ENCODE data around the gene ST6GAL1. TPM values are rescaled to one million over a fixed set of nuclear protein-coding genes. Genes with fewer than 3 reads are reported as not detected.

The ST6GAL1 gene
- total RNA-seq, 1 donor from 2014 or later = 5.5 TPM

DNA sequence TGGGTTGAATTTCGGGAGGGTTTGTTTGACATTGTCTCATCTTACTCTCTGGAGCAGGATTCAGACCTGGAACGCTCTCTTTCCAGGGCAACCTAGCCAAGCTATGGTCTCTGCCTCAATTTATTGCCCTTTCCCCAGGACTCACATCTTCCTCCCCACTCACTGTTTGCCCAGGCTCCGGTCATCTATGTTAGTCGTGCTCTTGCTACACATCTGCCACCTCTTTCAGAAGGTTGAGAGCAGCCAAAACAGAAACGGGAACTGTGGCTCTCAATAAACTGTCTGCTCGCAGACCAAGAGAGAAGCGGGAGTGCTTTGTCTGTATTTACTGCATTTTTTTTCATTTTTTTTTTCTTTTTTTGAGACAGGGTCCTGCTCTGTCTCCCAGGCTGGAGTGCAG is 81.6 kb downstream of the ST6GAL1 start:
- Histone ChIP-seq H3K36me3 (ENCODE audit: control insufficient read depth, insufficient read depth, low read length) (no peaks in the 10 kb centered on the region), H3K27me3 (ENCODE audit: control insufficient read depth, insufficient read depth, low read length) (no peaks in the 10 kb centered on the region), H3K4me3 (ENCODE audit: low read depth, low read length) (no peak overlapping the region)
- DNase-seq (ENCODE audit: low read depth) (no peak), FAIRE-seq (no peak)
- TF ChIP-seq, protein P1, sequence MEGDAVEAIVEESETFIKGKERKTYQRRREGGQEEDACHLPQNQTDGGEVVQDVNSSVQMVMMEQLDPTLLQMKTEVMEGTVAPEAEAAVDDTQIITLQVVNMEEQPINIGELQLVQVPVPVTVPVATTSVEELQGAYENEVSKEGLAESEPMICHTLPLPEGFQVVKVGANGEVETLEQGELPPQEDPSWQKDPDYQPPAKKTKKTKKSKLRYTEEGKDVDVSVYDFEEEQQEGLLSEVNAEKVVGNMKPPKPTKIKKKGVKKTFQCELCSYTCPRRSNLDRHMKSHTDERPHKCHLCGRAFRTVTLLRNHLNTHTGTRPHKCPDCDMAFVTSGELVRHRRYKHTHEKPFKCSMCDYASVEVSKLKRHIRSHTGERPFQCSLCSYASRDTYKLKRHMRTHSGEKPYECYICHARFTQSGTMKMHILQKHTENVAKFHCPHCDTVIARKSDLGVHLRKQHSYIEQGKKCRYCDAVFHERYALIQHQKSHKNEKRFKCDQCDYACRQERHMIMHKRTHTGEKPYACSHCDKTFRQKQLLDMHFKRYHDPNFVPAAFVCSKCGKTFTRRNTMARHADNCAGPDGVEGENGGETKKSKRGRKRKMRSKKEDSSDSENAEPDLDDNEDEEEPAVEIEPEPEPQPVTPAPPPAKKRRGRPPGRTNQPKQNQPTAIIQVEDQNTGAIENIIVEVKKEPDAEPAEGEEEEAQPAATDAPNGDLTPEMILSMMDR (IDR thresholded peaks at IDR 0.05; ENCODE audit: insufficient read depth, low read length, severe bottlenecking) = no peak

DNA sequence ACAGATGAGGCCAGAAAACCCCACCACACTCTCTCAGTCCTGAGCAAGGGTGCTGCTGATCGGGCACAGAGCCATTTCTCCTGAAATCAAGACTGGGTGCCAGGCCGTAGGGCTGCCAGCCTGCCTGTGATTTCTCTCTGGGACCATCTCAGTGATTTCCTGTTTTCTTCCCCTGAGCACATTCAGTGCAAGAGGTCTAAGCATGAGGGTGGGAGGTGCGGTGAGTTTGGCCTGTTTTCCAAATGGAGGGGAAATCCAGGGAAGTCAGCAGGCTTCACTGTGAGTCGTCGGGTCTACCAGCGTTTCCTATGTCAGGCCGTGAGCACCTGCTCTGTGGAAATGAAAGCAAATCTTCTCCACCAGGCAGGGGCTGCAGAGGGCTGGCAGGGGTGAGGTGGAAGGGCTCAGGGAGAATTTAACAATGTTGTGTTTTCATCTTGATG is 82.3 kb downstream of the ST6GAL1 start:
- Histone ChIP-seq H3K27me3 (ENCODE audit: control insufficient read depth, insufficient read depth, low read length) (no peaks in the 10 kb centered on the region), H3K4me3 (ENCODE audit: low read depth, low read length) (no peak overlapping the region), H3K36me3 (ENCODE audit: control insufficient read depth, insufficient read depth, low read length) (no peaks in the 10 kb centered on the region)
- TF ChIP-seq, protein P1 (IDR thresholded peaks at IDR 0.05; ENCODE audit: insufficient read depth, low read length, severe bottlenecking) = no peak
- DNase-seq (ENCODE audit: low read depth) (no peak), FAIRE-seq (no peak)

DNA sequence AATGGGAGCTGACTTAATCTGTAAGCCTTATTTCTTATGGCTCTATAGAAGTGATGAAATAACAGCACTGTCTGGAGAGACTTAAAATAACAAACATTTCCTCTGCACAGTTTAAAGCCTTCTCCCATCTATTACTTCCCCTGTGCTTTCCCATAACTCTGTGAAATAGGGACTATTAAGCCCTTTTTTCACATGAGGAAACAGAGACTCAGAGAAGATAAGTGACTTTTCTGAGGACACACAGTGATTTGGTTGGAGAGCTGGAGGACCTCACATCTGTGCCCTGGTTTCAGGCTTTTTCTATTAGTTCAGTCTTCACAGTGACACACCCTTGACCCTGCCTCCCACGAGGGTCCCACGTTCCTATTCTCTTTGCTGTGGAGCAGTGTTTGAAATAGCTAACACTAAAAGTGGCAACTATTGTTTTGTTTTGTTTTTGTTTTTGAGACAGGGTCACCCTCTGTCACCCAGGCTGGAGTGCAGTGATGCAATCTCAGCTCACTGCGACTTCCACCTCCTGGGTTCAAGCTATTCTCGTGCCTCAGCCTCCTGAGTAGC is 82.9 kb downstream of the ST6GAL1 start:
- Histone ChIP-seq H3K4me3 (ENCODE audit: low read depth, low read length) (no peak overlapping the region), H3K36me3 (ENCODE audit: control insufficient read depth, insufficient read depth, low read length) (no peaks in the 10 kb centered on the region), H3K27me3 (ENCODE audit: control insufficient read depth, insufficient read depth, low read length) (no peaks in the 10 kb centered on the region)
- DNase-seq (ENCODE audit: low read depth) (no peak), FAIRE-seq (no peak)
- TF ChIP-seq, protein P1 (IDR thresholded peaks at IDR 0.05; ENCODE audit: insufficient read depth, low read length, severe bottlenecking) = no peak

DNA sequence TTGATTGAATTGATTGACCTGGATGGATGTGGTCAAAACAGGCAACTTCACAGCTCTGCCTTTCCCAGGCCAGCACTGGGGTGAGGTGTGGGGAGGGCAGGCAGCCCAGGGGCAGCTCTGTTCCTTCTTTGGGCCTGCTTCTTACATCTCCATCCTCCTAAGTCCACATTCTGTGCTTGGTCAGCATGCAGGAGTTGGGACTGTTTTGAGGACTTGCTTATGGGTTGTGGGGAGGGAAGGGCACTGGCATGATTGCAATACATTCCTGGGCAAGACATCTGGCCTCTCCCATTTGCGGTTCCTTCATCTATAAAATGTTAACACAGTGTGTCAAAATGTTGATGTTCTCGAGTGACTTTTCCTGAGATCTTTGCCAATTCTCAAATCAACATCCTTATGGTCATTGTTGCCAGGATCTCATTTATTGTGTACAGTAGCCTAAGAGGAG is 84.1 kb downstream of the ST6GAL1 start:
- DNase-seq (ENCODE audit: low read depth) (no peak), FAIRE-seq (no peak)
- Histone ChIP-seq H3K27me3 (ENCODE audit: control insufficient read depth, insufficient read depth, low read length) (no peaks in the 10 kb centered on the region), H3K4me3 (ENCODE audit: low read depth, low read length) (no peak overlapping the region), H3K36me3 (ENCODE audit: control insufficient read depth, insufficient read depth, low read length) (no peaks in the 10 kb centered on the region)
- TF ChIP-seq, protein P1 (IDR thresholded peaks at IDR 0.05; ENCODE audit: insufficient read depth, low read length, severe bottlenecking) = no peak

DNA sequence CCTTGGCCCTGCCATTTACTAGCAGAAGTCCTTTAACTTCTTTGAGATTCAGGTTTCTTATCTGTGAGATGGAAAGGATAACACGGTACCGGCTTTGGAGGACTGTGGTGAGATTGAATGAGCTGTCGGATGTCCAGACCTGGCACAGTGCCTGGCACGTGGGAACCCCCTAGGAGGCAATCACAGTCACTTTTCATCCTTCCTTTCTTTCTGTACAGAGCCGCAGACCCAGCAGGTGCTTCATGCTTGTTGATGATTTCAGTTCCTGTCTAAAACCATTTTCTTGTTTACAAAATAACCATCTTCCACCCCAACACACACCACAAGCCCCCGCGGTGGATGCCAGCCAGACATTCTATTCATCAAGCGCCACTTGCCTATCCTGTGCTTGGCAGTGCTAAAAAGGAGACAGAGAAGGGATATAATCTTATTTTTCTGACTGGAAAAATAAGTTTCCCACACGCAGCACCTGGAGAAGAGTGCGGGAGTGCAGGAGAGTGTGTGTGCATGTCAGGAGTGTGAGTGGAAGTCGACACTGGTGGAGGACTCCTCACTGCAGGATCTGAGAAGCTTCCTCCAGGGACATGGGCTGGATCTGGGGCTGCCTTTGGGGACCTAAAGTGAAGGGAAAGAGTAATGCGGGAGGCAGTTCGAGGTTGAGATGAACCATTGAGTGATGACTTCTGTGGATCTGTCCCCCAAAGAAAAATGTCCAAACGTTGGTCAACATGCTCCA is 85.7 kb downstream of the ST6GAL1 start:
- FAIRE-seq = no peak
- TF ChIP-seq, protein P1 (IDR thresholded peaks at IDR 0.05; ENCODE audit: insufficient read depth, low read length, severe bottlenecking) = no peak
- DNase-seq (ENCODE audit: low read depth) = no peak
- Histone ChIP-seq H3K4me3 (ENCODE audit: low read depth, low read length) (no peak overlapping the region), H3K36me3 (ENCODE audit: control insufficient read depth, insufficient read depth, low read length) (no peaks in the 10 kb centered on the region), H3K27me3 (ENCODE audit: control insufficient read depth, insufficient read depth, low read length) (no peaks in the 10 kb centered on the region)

Measured in bronchial epithelial cell (primary cell).